ENCODE measurements around the gene NT5C2. TPM values are rescaled to one million over a fixed set of nuclear protein-coding genes. Genes with fewer than 3 reads are reported as not detected.
A peak's percentile ranks its signal among the peaks of the same experiment; 100 is the strongest.
"Not testable (repeated sequence)": the region's sequence is repeated elsewhere in the genome, so short reads cannot be mapped to it uniquely, and the experiment has no call there.

NT5C2 gene
- polyA plus RNA-seq, 1 of the 3 experiments (the other 2 are of a cell fraction), result 29.6 TPM

GRCh38 chr10:103192089-103192450 lies 1.0 kb downstream of the NT5C2 start:
- H3K27me3 ChIP-seq (ENCODE audit: insufficient read depth), result no peaks in the 10 kb centered on the region
- peaks cover 58% of the 10 kb centered on the region for H3K79me2 ChIP-seq (ENCODE audit: insufficient read depth)
- H3K9ac ChIP-seq, result peak overlapping the region; percentile 96
- peak overlapping the region; percentile 89 for H3K4me2 ChIP-seq
- TF ChIP-seq GATA2 (CRISPR knock-in tag; IDR thresholded peaks at IDR 0.05), result no peak
- TF ChIP-seq GABPA (IDR thresholded peaks at IDR 0.05; ENCODE audit: low read depth), result no peak
- no peak for TF ChIP-seq RCOR1 (IDR thresholded peaks at IDR 0.05; ENCODE audit: low read length)
- TF ChIP-seq CTCF (IDR thresholded peaks at IDR 0.05), result no peak
- TF ChIP-seq FOXM1 (IDR thresholded peaks at IDR 0.05; ENCODE audit: low read depth), result no peak
- no peak for TF ChIP-seq NRF1 (IDR thresholded peaks at IDR 0.05; ENCODE audit: low read depth, low read length)
- H3K36me3 ChIP-seq (replicated peaks in 1 of 2; ENCODE audit: control insufficient read depth in 1 of 2, insufficient read depth in 2 of 2, low read length in 1 of 2), result peaks cover 0 to 6% of the 10 kb centered on the region in 2 experiments
- DNase-seq, result peak; percentile 36
- ChIA-PET POLR2A (interaction anchor here (0.6 to 2.2 kb wide), 5 partner anchors 85 to 397 kb away, joined by 3 to 19 read pairs (median 3); partner anchors contain the start of genes CNNM2 and INA), CTCF (interaction anchor here (0.6 to 2.6 kb wide), 6 partner anchors 12 to 448 kb away, joined by 3 to 8 read pairs (median 4); partner anchors contain the start of genes CNNM2 and WBP1L)
- peaks cover 3% of the 10 kb centered on the region for H3F3A ChIP-seq (replicated peaks; ENCODE audit: insufficient read depth)
- peak overlapping the region; percentile 91 for H3K27ac ChIP-seq (ENCODE audit: low read depth in 2 of 2, low read length in 1 of 2)
- 5% methylated on average over 14 of the region's 14 CpGs for WGBS (ENCODE audit: low lambda C conversion rate)
- H3K9me2 ChIP-seq, result no peaks in the 10 kb centered on the region
- peaks cover 30% of the 10 kb centered on the region for H4K20me1 ChIP-seq (ENCODE audit: insufficient read depth)
- H2AFZ ChIP-seq (ENCODE audit: low read depth), result peak overlapping the region; percentile 39
- H3K4me1 ChIP-seq (ENCODE audit: control insufficient read depth in 1 of 2, insufficient read depth in 2 of 2, low read depth in 1 of 2, low read length in 1 of 2), result peaks cover 4 to 7% of the 10 kb centered on the region in 2 experiments; a peak in 2 of 4 replicates
- peak overlapping the region; percentile 77 to 89 for H3K4me3 ChIP-seq (ENCODE audit: low read depth in 2 of 2, low read length in 1 of 2)
- H3K9me3 ChIP-seq, result no peaks in the 10 kb centered on the region

- not testable (repeated sequence) for H3K9me2 ChIP-seq; H3K27me3 ChIP-seq (ENCODE audit: insufficient read depth); H3K4me1 ChIP-seq (ENCODE audit: control insufficient read depth in 1 of 2, insufficient read depth in 2 of 2, low read depth in 1 of 2, low read length in 1 of 2); H3F3A ChIP-seq (replicated peaks; ENCODE audit: insufficient read depth); H2AFZ ChIP-seq (ENCODE audit: low read depth); DNase-seq; H3K9me3 ChIP-seq; H3K36me3 ChIP-seq (replicated peaks in 1 of 2; ENCODE audit: control insufficient read depth in 1 of 2, insufficient read depth in 2 of 2, low read length in 1 of 2); H3K27ac ChIP-seq (ENCODE audit: low read depth in 2 of 2, low read length in 1 of 2)
- peak overlapping the region; percentile 89 for H3K4me2 ChIP-seq
- WGBS (ENCODE audit: low lambda C conversion rate), result 85% methylated on average over 7 of the region's 7 CpGs
- CTCF ChIA-PET, result interaction anchor here (1.3 to 2.6 kb wide), 2 partner anchors 53 to 447 kb away, joined by 3 to 8 read pairs; partner anchors contain the start of gene WBP1L
- H3K9ac ChIP-seq, result peak overlapping the region; percentile 96; the same call in 1 of the 2 replicates
- H3K4me3 ChIP-seq (ENCODE audit: low read depth in 2 of 2, low read length in 1 of 2), result peak overlapping the region; percentile 77 to 89; a peak in 3 of 4 replicates
- POLR2A ChIA-PET, result interaction anchor here (2.2 kb wide), 1 partner anchor 86 kb away, joined by 19 read pairs; the partner anchor contains the start of gene INA
- peaks cover 66% of the 10 kb centered on the region for H3K79me2 ChIP-seq (ENCODE audit: insufficient read depth)
- H4K20me1 ChIP-seq (ENCODE audit: insufficient read depth), result peaks cover 38% of the 10 kb centered on the region
These were observed 1.9 kb downstream of the NT5C2 start for GRCh38 chr10:103191198-103191597.

DNA sequence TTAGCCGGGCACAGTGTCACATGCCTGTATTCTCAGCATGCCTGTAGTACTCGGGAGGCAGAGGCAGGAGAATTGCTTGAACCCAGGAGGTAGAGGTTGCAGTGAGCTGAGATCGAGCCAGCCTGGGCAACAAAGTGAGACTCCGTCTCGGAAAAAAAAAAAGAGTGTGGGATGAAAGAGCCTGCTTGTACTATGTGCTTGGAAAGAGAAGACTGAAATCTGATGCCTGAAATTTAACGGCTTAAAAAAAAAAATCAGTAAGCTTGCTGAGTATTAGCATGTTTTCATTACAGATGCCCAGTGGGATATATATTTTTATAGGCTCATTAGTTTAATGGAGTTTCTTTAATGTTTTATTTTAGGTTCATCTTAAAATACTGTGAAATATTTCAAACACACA lies 4.2 kb downstream of the NT5C2 start:
- Histone ChIP-seq H3F3A (replicated peaks; ENCODE audit: insufficient read depth) (peaks cover 7% of the 10 kb centered on the region), H3K4me3 (ENCODE audit: low read depth in 2 of 2, low read length in 1 of 2) (no peak overlapping the region), H3K27ac (ENCODE audit: low read depth in 2 of 2, low read length in 1 of 2) (no peak overlapping the region), H3K4me1 (ENCODE audit: control insufficient read depth in 1 of 2, insufficient read depth in 2 of 2, low read depth in 1 of 2, low read length in 1 of 2) (peaks cover 6 to 15% of the 10 kb centered on the region in 2 experiments; a peak in 2 of 4 replicates), H3K9me2 (no peaks in the 10 kb centered on the region), H3K36me3 (replicated peaks in 1 of 2; ENCODE audit: control insufficient read depth in 1 of 2, insufficient read depth in 2 of 2, low read length in 1 of 2) (peaks cover 0 to 18% of the 10 kb centered on the region in 2 experiments), H3K27me3 (ENCODE audit: insufficient read depth) (no peaks in the 10 kb centered on the region), H2AFZ (ENCODE audit: low read depth) (no peak overlapping the region), H4K20me1 (ENCODE audit: insufficient read depth) (peaks cover 62% of the 10 kb centered on the region), H3K79me2 (ENCODE audit: insufficient read depth) (peaks cover 90% of the 10 kb centered on the region), H3K9me3 (no peaks in the 10 kb centered on the region), H3K9ac (no peak overlapping the region), H3K4me2 (no peak overlapping the region)
- no peak for DNase-seq
- POLR2A ChIA-PET, result no interaction called here
- WGBS (ENCODE audit: low lambda C conversion rate), result 86% methylated on average over 6 of the region's 6 CpGs
- CTCF ChIA-PET, result no interaction called here
- TF ChIP-seq MEF2A (IDR thresholded peaks at IDR 0.05; ENCODE audit: borderline replicate concordance, low read depth), result no peak
- no peak for TF ChIP-seq RXRA (IDR thresholded peaks at IDR 0.05; ENCODE audit: borderline replicate concordance, low read depth)
- TF ChIP-seq, protein P1, sequence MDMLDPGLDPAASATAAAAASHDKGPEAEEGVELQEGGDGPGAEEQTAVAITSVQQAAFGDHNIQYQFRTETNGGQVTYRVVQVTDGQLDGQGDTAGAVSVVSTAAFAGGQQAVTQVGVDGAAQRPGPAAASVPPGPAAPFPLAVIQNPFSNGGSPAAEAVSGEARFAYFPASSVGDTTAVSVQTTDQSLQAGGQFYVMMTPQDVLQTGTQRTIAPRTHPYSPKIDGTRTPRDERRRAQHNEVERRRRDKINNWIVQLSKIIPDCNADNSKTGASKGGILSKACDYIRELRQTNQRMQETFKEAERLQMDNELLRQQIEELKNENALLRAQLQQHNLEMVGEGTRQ (IDR thresholded peaks at IDR 0.05; ENCODE audit: borderline replicate concordance, low read depth, low read length), result no peak
- no peak for TF ChIP-seq FOXJ3 (CRISPR knock-in tag; IDR thresholded peaks at IDR 0.05)
- TF ChIP-seq TCF12 (IDR thresholded peaks at IDR 0.05), result no peak
- TF ChIP-seq, protein P2, sequence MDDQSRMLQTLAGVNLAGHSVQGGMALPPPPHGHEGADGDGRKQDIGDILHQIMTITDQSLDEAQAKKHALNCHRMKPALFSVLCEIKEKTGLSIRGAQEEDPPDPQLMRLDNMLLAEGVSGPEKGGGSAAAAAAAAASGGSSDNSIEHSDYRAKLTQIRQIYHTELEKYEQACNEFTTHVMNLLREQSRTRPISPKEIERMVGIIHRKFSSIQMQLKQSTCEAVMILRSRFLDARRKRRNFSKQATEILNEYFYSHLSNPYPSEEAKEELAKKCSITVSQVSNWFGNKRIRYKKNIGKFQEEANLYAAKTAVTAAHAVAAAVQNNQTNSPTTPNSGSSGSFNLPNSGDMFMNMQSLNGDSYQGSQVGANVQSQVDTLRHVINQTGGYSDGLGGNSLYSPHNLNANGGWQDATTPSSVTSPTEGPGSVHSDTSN (IDR thresholded peaks at IDR 0.05), result no peak
- no peak for TF ChIP-seq EP300 (IDR thresholded peaks at IDR 0.05; ENCODE audit: borderline replicate concordance in 1 of 2, low read depth in 1 of 2, low read length in 1 of 2)
- TF ChIP-seq IRF3 (IDR thresholded peaks at IDR 0.05; ENCODE audit: low read depth, low read length), result no peak
- TF ChIP-seq FOSL2 (IDR thresholded peaks at IDR 0.05; ENCODE audit: borderline replicate concordance, low read depth), result no peak

Measured in SK-N-SH (cell line).